GM04504 (cell line): ENCODE measurements around the gene LRMDA.

Experiments
- DNase-seq: peaks from one replicate; pipeline ENCODE4 v3.0.0-alpha.2; 2012; ENCODE audit warnings: low read depth

LRMDA gene

GRCh38 chr10:76274933-76275332, 843.5 kb downstream of the LRMDA start:
- DNase-seq = no peak

- no peak for DNase-seq
Measured at GRCh38 chr10:76278811-76279460, 847.5 kb downstream of the LRMDA start.

- no peak for DNase-seq
Measured at GRCh38 chr10:76281659-76282058, 850.2 kb downstream of the LRMDA start.

GRCh38 chr10:76282061-76283025, 850.9 kb downstream of the LRMDA start:
- DNase-seq = no peak

- no peak for DNase-seq
Measured at GRCh38 chr10:76284351-76284750, 852.9 kb downstream of the LRMDA start.

GRCh38 chr10:76285012-76285411, 853.6 kb downstream of the LRMDA start:
- DNase-seq = peak; percentile 38

GRCh38 chr10:76285515-76285914, 854.1 kb downstream of the LRMDA start:
- no peak for DNase-seq

GRCh38 chr10:76286536-76286935, 855.1 kb downstream of the LRMDA start:
- no peak for DNase-seq

GRCh38 chr10:76287856-76288255, 856.4 kb downstream of the LRMDA start:
- DNase-seq = no peak

- DNase-seq = no peak
Measured at GRCh38 chr10:76291175-76291574, 859.8 kb downstream of the LRMDA start.

GRCh38 chr10:76291885-76292284, 860.5 kb downstream of the LRMDA start:
- no peak for DNase-seq

- DNase-seq = no peak
Measured at GRCh38 chr10:76296957-76297356, 865.5 kb downstream of the LRMDA start.

- no peak for DNase-seq
Measured at GRCh38 chr10:76297358-76297757, 865.9 kb downstream of the LRMDA start.

GRCh38 chr10:76297780-76298281, 866.4 kb downstream of the LRMDA start:
- DNase-seq = no peak

GRCh38 chr10:76298329-76298728, 866.9 kb downstream of the LRMDA start:
- no peak for DNase-seq

GRCh38 chr10:76299501-76299900, 868.1 kb downstream of the LRMDA start:
- no peak for DNase-seq

- DNase-seq = no peak
Measured at GRCh38 chr10:76301211-76301610, 869.8 kb downstream of the LRMDA start.

- DNase-seq = no peak
Measured at GRCh38 chr10:76301950-76302349, 870.5 kb downstream of the LRMDA start.

GRCh38 chr10:76302481-76302880, 871.1 kb downstream of the LRMDA start:
- DNase-seq = no peak

GRCh38 chr10:76302961-76303630, 871.7 kb downstream of the LRMDA start:
- DNase-seq = no peak

- peak; percentile 35 for DNase-seq
Measured at GRCh38 chr10:76303682-76304316, 872.4 kb downstream of the LRMDA start.
